Gastrocnemius medialis (tissue), 4 donors: ENCODE data around the gene STARD3.

ENCODE experiments used
- CTCF ChIP-seq, 5 experiments: fragments of 450-650 bp in 3 of 5; fragments of 200-600 bp in 2 of 5; sonication (generic) in 2 of 5; IDR thresholded peaks in 4 of 5; conservative IDR thresholded peaks in 1 of 5; 1 replicate in 4 of 5; 2 replicates in 1 of 5; pipeline ENCODE4 v1.5.1; 2016 to 2019; ENCODE audit warnings: antibody characterized with exemption in 5 of 5, mild to moderate bottlenecking in 3 of 5, moderate library complexity in 3 of 5
- POLR2A ChIP-seq, 2 donors: fragments of 450-650 bp; IDR thresholded peaks; one replicate each; pipeline ENCODE4 v1.6.1; 2017; ENCODE audit warnings: antibody characterized with exemption in 2 of 2, mild to moderate bottlenecking in 2 of 2, moderate library complexity in 2 of 2

DNA sequence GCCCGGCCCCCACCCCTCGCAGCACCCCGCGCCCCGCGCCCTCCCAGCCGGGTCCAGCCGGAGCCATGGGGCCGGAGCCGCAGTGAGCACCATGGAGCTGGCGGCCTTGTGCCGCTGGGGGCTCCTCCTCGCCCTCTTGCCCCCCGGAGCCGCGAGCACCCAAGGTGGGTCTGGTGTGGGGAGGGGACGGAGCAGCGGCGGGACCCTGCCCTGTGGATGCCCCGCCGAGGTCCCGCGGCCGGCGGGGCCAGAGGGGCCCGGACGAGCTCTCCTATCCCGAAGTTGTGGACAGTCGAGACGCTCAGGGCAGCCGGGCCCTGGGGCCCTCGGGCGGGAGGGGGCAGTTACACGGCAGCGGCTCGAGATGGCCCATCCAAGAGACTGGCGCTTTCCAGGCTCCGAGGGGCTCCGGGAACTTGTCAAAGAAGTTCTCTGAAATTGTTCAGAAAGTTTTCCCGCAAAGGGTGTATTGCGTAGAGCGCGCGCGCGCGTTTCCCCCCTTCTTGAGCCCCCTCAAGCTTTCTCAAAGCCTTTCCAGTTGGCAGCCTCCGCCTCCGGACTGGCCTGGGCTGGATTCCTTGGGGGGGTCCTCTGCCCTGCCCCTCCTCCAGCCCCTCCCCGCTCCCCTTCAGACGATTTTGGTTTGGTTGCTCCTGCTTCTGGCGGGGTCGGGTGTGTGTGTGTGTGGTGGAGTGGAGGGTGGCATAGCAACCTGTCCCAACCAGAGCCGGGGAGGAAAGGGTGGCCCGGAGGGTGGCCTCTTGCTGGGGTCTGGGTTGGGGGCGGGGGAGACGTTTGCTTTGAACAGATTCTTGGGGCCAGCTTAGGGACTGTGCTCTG is 63.4 kb downstream of the STARD3 start:
- no peak for TF ChIP-seq CTCF (IDR thresholded peaks at IDR 0.05 in 4 of 5, conservative IDR thresholded peaks at IDR 0.05 in 1 of 5)
- no peak for TF ChIP-seq POLR2A (IDR thresholded peaks at IDR 0.05)
